Measurements from ENCODE around the gene SH3BP4.

SH3BP4 gene

GRCh38 chr2:235021752-235022151 lies 69.9 kb downstream of the SH3BP4 start:
- no peak for FAIRE-seq

GRCh38 chr2:235024191-235024860 lies 72.5 kb downstream of the SH3BP4 start:
- FAIRE-seq, result no peak

GRCh38 chr2:235024931-235025773 lies 73.3 kb downstream of the SH3BP4 start:
- no peak for FAIRE-seq

- FAIRE-seq, result no peak
These were observed 74.2 kb downstream of the SH3BP4 start for GRCh38 chr2:235025800-235026536.

GRCh38 chr2:235026649-235027557 lies 75.1 kb downstream of the SH3BP4 start:
- FAIRE-seq, result no peak

DNA sequence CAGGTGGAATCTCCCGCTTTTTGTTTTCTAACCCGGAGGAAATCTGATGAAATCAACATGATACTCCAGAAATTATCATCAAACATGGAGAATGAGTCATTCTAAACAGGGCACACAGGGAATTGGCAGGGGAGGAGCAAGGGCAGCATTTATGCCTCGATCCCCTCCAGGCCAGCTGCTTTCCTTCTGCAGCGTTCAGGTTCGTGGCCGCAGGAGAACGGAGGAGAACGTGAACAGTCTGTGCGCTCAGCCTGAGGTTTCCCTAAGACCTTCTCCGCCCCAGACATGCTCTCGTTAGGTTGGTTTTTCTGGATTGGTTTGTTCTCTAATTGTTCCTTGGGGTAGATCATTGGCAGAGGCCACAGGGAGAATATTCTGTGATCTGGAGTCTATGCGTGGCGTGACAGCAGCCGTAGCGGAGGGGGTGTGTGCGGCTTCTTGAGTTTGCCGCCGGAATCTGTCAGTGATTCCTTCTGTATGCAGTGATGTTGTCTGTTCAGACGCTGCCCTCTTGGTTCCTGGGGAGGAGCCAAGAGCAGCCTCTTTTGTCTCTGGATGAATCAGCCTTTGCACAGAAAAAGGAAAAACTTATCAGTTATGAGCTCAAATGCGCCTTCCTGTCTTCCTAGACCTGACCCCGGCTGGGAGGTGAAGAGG lies 75.9 kb downstream of the SH3BP4 start:
- no peak for FAIRE-seq

GRCh38 chr2:235028646-235029045 lies 76.8 kb downstream of the SH3BP4 start:
- FAIRE-seq, result no peak

- FAIRE-seq, result no peak
These were observed 77.2 kb downstream of the SH3BP4 start for GRCh38 chr2:235029054-235029453.

GRCh38 chr2:235030126-235030525 lies 78.3 kb downstream of the SH3BP4 start:
- no peak for FAIRE-seq

- FAIRE-seq, result no peak
These were observed 79.1 kb downstream of the SH3BP4 start for GRCh38 chr2:235030936-235031335.

GRCh38 chr2:235031686-235032373 lies 80.0 kb downstream of the SH3BP4 start:
- no peak for FAIRE-seq

DNA sequence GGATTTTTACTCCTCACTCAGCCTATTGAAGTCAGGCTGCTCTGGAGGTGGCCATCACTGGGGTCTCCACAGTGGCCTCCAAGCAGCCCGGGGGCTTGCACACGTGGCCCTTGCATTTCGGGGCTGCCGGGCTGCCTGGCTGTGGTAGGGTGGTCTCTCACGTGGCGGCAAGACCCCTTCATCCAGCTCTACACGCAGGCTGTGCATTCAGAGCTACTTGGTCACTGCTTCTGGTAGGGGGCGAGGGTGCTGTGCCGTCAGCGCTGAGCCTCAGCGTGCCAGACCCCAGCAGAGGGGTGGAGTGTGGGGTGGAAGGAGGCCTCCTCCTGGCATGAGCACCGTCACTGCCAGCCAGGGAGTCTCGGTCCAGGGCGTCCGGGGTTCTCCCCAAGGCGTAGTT lies 80.6 kb downstream of the SH3BP4 start:
- FAIRE-seq, result no peak

- no peak for FAIRE-seq
These were observed 81.1 kb downstream of the SH3BP4 start for GRCh38 chr2:235032949-235033348.

GRCh38 chr2:235034265-235035118 lies 82.7 kb downstream of the SH3BP4 start:
- no peak for FAIRE-seq

- no peak for FAIRE-seq
These were observed 85.9 kb downstream of the SH3BP4 start for GRCh38 chr2:235037604-235038166.

DNA sequence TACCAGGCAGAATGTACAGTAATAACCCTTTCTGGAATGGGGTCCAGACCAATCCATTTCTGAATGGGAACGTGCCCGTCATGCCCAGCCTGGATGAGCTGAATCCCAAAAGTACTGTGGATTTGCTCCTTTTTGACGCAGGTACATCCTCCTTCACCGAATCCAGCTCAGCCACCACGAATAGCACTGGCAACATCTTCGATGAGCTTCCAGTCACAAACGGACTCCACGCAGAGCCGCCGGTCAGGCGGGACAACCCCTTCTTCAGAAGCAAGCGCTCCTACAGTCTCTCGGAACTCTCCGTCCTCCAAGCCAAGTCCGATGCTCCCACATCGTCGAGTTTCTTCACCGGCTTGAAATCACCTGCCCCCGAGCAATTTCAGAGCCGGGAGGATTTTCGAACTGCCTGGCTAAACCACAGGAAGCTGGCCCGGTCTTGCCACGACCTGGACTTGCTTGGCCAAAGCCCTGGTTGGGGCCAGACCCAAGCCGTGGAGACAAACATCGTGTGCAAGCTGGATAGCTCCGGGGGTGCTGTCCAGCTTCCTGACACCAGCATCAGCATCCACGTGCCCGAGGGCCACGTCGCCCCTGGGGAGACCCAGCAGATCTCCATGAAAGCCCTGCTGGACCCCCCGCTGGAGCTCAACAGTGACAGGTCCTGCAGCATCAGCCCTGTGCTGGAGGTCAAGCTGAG lies 89.6 kb downstream of the SH3BP4 start:
- no peak for FAIRE-seq

DNA sequence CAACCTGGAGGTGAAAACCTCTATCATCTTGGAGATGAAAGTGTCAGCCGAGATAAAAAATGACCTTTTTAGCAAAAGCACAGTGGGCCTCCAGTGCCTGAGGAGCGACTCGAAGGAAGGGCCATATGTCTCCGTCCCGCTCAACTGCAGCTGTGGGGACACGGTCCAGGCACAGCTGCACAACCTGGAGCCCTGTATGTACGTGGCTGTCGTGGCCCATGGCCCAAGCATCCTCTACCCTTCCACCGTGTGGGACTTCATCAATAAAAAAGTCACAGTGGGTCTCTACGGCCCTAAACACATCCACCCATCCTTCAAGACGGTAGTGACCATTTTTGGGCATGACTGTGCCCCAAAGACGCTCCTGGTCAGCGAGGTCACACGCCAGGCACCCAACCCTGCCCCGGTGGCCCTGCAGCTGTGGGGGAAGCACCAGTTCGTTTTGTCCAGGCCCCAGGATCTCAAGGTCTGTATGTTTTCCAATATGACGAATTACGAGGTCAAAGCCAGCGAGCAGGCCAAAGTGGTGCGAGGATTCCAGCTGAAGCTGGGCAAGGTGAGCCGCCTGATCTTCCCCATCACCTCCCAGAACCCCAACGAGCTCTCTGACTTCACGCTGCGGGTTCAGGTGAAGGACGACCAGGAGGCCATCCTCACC lies 90.2 kb downstream of the SH3BP4 start:
- no peak for FAIRE-seq

DNA sequence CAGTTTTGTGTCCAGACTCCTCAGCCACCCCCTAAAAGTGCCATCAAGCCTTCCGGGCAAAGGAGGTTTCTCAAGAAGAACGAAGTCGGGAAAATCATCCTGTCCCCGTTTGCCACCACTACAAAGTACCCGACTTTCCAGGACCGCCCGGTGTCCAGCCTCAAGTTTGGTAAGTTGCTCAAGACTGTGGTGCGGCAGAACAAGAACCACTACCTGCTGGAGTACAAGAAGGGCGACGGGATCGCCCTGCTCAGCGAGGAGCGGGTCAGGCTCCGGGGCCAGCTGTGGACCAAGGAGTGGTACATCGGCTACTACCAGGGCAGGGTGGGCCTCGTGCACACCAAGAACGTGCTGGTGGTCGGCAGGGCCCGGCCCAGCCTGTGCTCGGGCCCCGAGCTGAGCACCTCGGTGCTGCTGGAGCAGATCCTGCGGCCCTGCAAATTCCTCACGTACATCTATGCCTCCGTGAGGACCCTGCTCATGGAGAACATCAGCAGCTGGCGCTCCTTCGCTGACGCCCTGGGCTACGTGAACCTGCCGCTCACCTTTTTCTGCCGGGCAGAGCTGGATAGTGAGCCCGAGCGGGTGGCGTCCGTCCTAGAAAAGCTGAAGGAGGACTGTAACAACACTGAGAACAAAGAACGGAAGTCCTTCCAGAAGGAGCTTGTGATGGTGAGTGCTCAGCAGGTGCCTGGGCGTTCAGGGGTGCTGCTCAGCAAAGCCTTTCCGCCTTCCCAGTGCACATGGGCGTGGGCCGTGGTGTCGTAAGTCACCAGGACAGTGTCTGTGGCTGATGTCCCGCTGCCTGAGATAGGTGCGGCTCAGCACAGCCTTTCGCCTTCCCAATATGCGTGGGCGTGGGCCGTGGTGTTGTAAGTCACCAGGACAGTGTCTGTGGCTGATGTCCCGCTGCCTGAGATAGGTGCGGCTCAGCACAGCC lies 91.0 kb downstream of the SH3BP4 start:
- no peak for FAIRE-seq
